Endothelial cell of hepatic sinusoid (primary cell): ENCODE results near the gene GORASP1.
"Not testable (repeated sequence)": the region's sequence is repeated elsewhere in the genome, so short reads cannot be mapped to it uniquely, and the experiment has no call there.

Experiments
- in situ Hi-C: cut with HindIII; loops from 2 replicates; pipeline ENCODE4 v1.10.0; 2017; ENCODE audit warnings: low sequenced_read_pairs

Gene GORASP1

DNA sequence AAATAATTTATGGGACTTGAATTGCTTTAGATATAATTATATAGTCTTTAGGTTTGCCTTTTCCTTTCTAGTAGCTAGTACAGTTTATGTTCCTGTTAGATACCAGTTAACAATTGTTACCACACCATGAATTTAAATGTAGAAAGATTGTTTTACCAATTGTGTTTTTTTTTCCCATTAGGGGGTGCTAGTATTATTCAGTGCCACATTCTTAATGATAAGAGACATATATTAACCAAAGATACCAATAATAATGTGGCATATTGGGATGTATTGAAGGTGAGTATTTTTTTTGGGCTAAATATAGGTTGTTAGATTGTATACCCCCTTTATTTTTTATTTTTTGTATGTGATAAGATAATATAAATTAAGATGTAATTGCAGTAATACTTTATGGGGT, 27.9 kb downstream of the GORASP1 start:
- in situ Hi-C loops = no loop called here

- in situ Hi-C loops = no loop called here
These were observed 31.5 kb downstream of the GORASP1 start for GRCh38 chr3:39075910-39076309.

- in situ Hi-C loops = loop anchor here (5.0 kb wide), 1 partner anchor 49 kb away; no protein-coding TSS in a partner anchor
These were observed 38.9 kb downstream of the GORASP1 start for GRCh38 chr3:39068556-39068955.

GRCh38 chr3:39067286-39067685, 40.1 kb downstream of the GORASP1 start:
- in situ Hi-C loops = loop anchor here (5.0 kb wide), 1 partner anchor 50 kb away; no protein-coding TSS in a partner anchor

- in situ Hi-C loops = loop anchor here (5.0 kb wide), 1 partner anchor 52 kb away; no protein-coding TSS in a partner anchor
These were observed 42.2 kb downstream of the GORASP1 start for GRCh38 chr3:39065197-39065596.

- in situ Hi-C loops = loop anchor here (5.0 kb wide), 1 partner anchor 53 kb away; no protein-coding TSS in a partner anchor
These were observed 42.8 kb downstream of the GORASP1 start for GRCh38 chr3:39064646-39065045.

GRCh38 chr3:39063143-39063542, 44.3 kb downstream of the GORASP1 start:
- in situ Hi-C loops = no loop called here

GRCh38 chr3:39062180-39062579, 45.2 kb downstream of the GORASP1 start:
- in situ Hi-C loops = no loop called here

GRCh38 chr3:39061228-39061627, 46.2 kb downstream of the GORASP1 start:
- in situ Hi-C loops = not testable (repeated sequence)

GRCh38 chr3:39056151-39056550, 51.3 kb downstream of the GORASP1 start:
- in situ Hi-C loops = no loop called here

- in situ Hi-C loops = no loop called here
These were observed 53.7 kb downstream of the GORASP1 start for GRCh38 chr3:39053696-39054095.

GRCh38 chr3:39052583-39052982, 54.8 kb downstream of the GORASP1 start:
- in situ Hi-C loops = no loop called here

DNA sequence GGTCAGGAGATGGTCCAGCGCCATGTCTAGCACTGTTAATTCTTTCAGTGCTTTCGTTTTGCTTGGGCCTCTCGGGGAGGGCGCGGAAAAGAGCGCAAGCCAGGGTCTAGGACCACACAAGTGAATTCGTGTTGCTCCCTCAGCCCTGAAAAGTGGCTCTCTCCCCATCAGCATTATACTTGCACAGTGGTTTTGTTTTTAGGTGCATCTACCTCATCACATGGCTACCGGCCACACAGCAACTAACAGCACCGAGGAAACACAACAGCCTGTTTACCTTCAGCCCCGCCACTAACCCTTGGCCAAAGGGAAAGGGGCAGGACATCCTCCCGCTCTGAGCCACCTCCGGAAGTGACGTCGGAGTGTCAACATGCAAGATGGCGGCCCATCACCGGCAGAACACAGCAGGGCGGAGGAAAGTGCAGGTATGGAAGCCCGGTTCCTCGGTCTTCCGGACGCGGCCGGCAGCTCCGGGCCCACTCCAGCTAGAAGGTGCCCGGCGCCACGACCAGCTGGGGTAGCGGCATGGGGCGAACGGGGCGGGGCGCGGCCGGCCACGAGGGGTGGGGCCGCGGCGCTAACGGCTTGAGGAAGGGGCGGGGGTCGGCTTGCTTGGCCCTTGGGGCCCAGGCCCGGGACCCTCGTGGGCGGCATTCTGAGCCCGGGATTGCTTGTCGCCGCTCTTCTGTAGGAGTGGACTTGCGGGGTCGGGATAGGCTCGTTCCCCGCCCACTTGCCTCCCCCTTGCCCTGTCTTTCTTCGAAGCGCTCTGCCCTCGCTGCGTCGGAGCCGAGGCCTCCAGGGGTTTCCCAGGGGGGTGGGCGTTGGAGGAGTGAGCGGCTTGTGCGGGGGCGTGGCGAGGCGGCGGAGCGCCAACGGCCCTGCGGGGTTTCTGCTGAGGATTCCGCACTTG, 55.5 kb downstream of the GORASP1 start, which contains the start of the genes SCN11A and WDR48:
Gene SCN11A (minus strand): TSS at position 296 of the 913 bp plus-strand sequence. CDS start 101,582 bp downstream, outside the sequence.
Gene WDR48 (plus strand): TSS at position 368 of the 913 bp plus-strand sequence. CDS start 10 bp downstream, at position 378.
- in situ Hi-C loops = no loop called here

- in situ Hi-C loops = no loop called here
These were observed 57.4 kb downstream of the GORASP1 start for GRCh38 chr3:39050029-39050428.
